Osteoblast (primary cell): ENCODE data around the gene NHLRC2. TPM values are rescaled to one million over a fixed set of nuclear protein-coding genes. Genes with fewer than 3 reads are reported as not detected.

Experiments used
- DNase-seq: peaks from one replicate; pipeline ENCODE4 v3.0.0; 2011; ENCODE audit warnings: low spot score, mixed read lengths; ENCODE audit not compliant: insufficient read length; ENCODE audit errors: missing footprints
- H2AFZ ChIP-seq: 2 replicates; pipeline ENCODE4 v1.6.0; 2011; ENCODE audit warnings: mild to moderate bottlenecking, low read length
- H3K27ac ChIP-seq: 2 replicates; pipeline ENCODE4 v1.5.1; 2011; ENCODE audit warnings: mild to moderate bottlenecking, low read depth, low read length, moderate library complexity
- H3K27me3 ChIP-seq: 2 replicates; pipeline ENCODE4 v1.6.0; 2012; ENCODE audit warnings: mild to moderate bottlenecking, control low read depth, inconsistent platforms, low read length, moderate library complexity; ENCODE audit not compliant: insufficient read depth
- H3K36me3 ChIP-seq: 2 replicates; pipeline ENCODE4 v1.5.1; 2011; ENCODE audit warnings: mild to moderate bottlenecking, low read length, control low read depth, moderate library complexity; ENCODE audit not compliant: insufficient read depth
- H3K4me1 ChIP-seq: 2 replicates; pipeline ENCODE4 v1.5.1; 2011; ENCODE audit warnings: mild to moderate bottlenecking, low read length, control low read depth, moderate library complexity; ENCODE audit not compliant: insufficient read depth
- H3K4me2 ChIP-seq: 2 replicates; pipeline ENCODE4 v1.6.0; 2011; ENCODE audit warnings: mild to moderate bottlenecking, low read length; ENCODE audit not compliant: insufficient read depth
- H3K4me3 ChIP-seq: fragments of 200-600 bp; sonication (generic); 3 replicates; pipeline ENCODE4 v1.5.1; 2012; ENCODE audit warnings: mild to moderate bottlenecking, low read length, inconsistent platforms; ENCODE audit not compliant: insufficient read depth
- H3K79me2 ChIP-seq: 2 replicates; pipeline ENCODE4 v1.6.0; 2012; ENCODE audit warnings: mild to moderate bottlenecking, low read length, control low read depth, inconsistent platforms; ENCODE audit not compliant: insufficient read depth
- H3K9me3 ChIP-seq: 2 replicates; pipeline ENCODE4 v1.5.1; 2011; ENCODE audit warnings: low read depth, low read length, control low read depth
- H4K20me1 ChIP-seq: 2 replicates; pipeline ENCODE4 v1.6.0; 2012; ENCODE audit warnings: mild to moderate bottlenecking, low read length, control low read depth; ENCODE audit not compliant: insufficient read depth
- CTCF ChIP-seq: IDR thresholded peaks from 2 replicates; pipeline ENCODE4 v1.5.1; 2011; ENCODE audit warnings: mild to moderate bottlenecking, low read depth, low read length, moderate library complexity; ENCODE audit errors: extremely low read depth
- total RNA-seq: library from RNA; depleted of rRNA; stranded (reverse); fragments of >200 nt; gene quantifications from 2 replicates; pipeline ENCODE4 v1.2.3, GENCODE V29; 2012

NHLRC2 gene
- total RNA-seq, 1 donor: 15.6 TPM

GRCh38 chr10:113921561-113922370 lies 67.3 kb downstream of the NHLRC2 start:
- H3K36me3 ChIP-seq: no peaks in the 10 kb centered on the region
- H3K4me1 ChIP-seq: no peaks in the 10 kb centered on the region
- H3K4me2 ChIP-seq: no peak overlapping the region
- H3K27ac ChIP-seq: no peak overlapping the region
- no peak overlapping the region for H2AFZ ChIP-seq
- no peak overlapping the region for H3K4me3 ChIP-seq
- no peak for DNase-seq
- H3K27me3 ChIP-seq: peaks cover 5% of the 10 kb centered on the region
- no peaks in the 10 kb centered on the region for H4K20me1 ChIP-seq
- TF ChIP-seq CTCF: no peak
- H3K79me2 ChIP-seq: no peaks in the 10 kb centered on the region
- peaks cover 5% of the 10 kb centered on the region for H3K9me3 ChIP-seq

GRCh38 chr10:113922787-113923570 lies 68.5 kb downstream of the NHLRC2 start:
- no peak for DNase-seq
- no peak overlapping the region for H2AFZ ChIP-seq
- no peaks in the 10 kb centered on the region for H3K4me1 ChIP-seq
- no peaks in the 10 kb centered on the region for H3K79me2 ChIP-seq
- no peak for TF ChIP-seq CTCF
- H3K36me3 ChIP-seq: no peaks in the 10 kb centered on the region
- peaks cover 5% of the 10 kb centered on the region for H3K27me3 ChIP-seq
- peaks cover 5% of the 10 kb centered on the region for H3K9me3 ChIP-seq
- H4K20me1 ChIP-seq: no peaks in the 10 kb centered on the region
- no peak overlapping the region for H3K4me2 ChIP-seq
- H3K27ac ChIP-seq: no peak overlapping the region
- H3K4me3 ChIP-seq: no peak overlapping the region

- no peak for DNase-seq
- no peak overlapping the region for H3K27ac ChIP-seq
These were observed 69.7 kb downstream of the NHLRC2 start for GRCh38 chr10:113924186-113924585.

More at GRCh38 chr10:113924186-113924585, 69.7 kb downstream of the NHLRC2 start:
- TF ChIP-seq CTCF: no peak
- H4K20me1 ChIP-seq: no peaks in the 10 kb centered on the region
- H2AFZ ChIP-seq: no peak overlapping the region
- no peak overlapping the region for H3K4me3 ChIP-seq
- H3K79me2 ChIP-seq: no peaks in the 10 kb centered on the region
- peaks cover 5% of the 10 kb centered on the region for H3K9me3 ChIP-seq
- H3K4me1 ChIP-seq: no peaks in the 10 kb centered on the region
- H3K4me2 ChIP-seq: no peak overlapping the region
- H3K27me3 ChIP-seq: peaks cover 5% of the 10 kb centered on the region
- H3K36me3 ChIP-seq: no peaks in the 10 kb centered on the region
